Loucy (cell line): ENCODE measurements around the gene HIGD2A.

Experiments
- EZH2phosphoT487 ChIP-seq: fragments of 200-600 bp; IDR thresholded peaks from 2 replicates; pipeline ENCODE4 v1.6.1; 2018; ENCODE audit warnings: antibody characterized with exemption, mild to moderate bottlenecking, moderate library complexity, borderline replicate concordance
- TF ChIP-seq, protein P1 (sequence below): fragments of 200-600 bp; sonication (generic); conservative IDR thresholded peaks from 2 replicates; pipeline ENCODE4 v1.5.1; 2014; ENCODE audit warnings: mild to moderate bottlenecking, antibody characterized with exemption, low read length

DNA sequence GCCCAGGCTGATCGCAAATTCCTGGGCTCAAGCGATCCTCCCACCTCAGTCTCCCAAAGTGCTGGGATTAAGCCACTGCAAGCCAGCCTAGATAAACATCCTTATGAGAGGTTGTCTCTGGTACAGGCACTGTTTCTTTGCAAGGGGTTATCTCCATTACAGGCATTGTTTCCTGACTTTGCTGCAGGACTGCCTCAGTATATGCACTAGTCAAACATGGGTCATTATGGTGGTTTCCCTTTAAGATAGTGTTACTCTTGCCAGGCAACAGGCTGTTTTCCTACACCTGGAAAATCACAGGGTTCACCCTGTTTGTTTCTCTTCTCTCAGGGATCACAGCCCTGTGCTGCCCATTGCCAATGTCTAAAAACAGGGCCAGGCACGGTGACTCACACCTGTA lies 35.6 kb downstream of the HIGD2A start:
- TF ChIP-seq, protein P1, sequence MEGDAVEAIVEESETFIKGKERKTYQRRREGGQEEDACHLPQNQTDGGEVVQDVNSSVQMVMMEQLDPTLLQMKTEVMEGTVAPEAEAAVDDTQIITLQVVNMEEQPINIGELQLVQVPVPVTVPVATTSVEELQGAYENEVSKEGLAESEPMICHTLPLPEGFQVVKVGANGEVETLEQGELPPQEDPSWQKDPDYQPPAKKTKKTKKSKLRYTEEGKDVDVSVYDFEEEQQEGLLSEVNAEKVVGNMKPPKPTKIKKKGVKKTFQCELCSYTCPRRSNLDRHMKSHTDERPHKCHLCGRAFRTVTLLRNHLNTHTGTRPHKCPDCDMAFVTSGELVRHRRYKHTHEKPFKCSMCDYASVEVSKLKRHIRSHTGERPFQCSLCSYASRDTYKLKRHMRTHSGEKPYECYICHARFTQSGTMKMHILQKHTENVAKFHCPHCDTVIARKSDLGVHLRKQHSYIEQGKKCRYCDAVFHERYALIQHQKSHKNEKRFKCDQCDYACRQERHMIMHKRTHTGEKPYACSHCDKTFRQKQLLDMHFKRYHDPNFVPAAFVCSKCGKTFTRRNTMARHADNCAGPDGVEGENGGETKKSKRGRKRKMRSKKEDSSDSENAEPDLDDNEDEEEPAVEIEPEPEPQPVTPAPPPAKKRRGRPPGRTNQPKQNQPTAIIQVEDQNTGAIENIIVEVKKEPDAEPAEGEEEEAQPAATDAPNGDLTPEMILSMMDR, result no peak
- TF ChIP-seq EZH2phosphoT487, result no peak
